Ovary (tissue), 3 donors: ENCODE results near the gene PLK1.

ENCODE experiments used
- POLR2A ChIP-seq: fragments of 450-650 bp; IDR thresholded peaks from one replicate; pipeline ENCODE4 v1.6.1; 2017; ENCODE audit warnings: antibody characterized with exemption, mild to moderate bottlenecking, moderate library complexity
- TF ChIP-seq, protein P1 (sequence below), 3 donors: fragments of 450-650 bp in 2 of 3; fragments of 200-600 bp in 1 of 3; IDR thresholded peaks; one replicate each; pipeline versions ENCODE4 v1.5.1 to v1.8.0; 2016 to 2022; ENCODE audit warnings: antibody characterized with exemption in 3 of 3, mild to moderate bottlenecking in 1 of 3
- donor health status: DM: no; HTN: no; CAD: no.

DNA sequence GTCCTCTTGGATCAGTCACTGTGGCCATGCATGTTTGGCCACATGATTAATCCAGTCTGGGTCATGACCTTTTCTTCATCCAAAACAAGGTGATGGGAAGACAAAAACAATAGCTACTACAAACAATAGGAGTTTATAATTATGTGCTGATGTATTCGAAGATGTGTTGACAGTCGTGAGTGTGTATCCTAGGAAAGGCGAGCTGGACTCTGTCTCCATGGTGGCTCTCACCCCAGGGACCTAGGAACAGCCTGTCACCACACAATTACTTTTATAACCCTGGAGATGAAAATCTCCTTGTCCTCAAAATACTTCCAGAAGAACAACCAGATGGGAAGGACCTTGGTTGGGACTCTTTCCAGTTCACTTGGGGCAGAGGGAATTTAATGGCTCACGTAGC is 9.8 kb upstream of the PLK1 start:
- TF ChIP-seq, protein P1, sequence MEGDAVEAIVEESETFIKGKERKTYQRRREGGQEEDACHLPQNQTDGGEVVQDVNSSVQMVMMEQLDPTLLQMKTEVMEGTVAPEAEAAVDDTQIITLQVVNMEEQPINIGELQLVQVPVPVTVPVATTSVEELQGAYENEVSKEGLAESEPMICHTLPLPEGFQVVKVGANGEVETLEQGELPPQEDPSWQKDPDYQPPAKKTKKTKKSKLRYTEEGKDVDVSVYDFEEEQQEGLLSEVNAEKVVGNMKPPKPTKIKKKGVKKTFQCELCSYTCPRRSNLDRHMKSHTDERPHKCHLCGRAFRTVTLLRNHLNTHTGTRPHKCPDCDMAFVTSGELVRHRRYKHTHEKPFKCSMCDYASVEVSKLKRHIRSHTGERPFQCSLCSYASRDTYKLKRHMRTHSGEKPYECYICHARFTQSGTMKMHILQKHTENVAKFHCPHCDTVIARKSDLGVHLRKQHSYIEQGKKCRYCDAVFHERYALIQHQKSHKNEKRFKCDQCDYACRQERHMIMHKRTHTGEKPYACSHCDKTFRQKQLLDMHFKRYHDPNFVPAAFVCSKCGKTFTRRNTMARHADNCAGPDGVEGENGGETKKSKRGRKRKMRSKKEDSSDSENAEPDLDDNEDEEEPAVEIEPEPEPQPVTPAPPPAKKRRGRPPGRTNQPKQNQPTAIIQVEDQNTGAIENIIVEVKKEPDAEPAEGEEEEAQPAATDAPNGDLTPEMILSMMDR (IDR thresholded peaks at IDR 0.05), result no peak
- no peak for TF ChIP-seq POLR2A
